HEK293 (cell line): ENCODE measurements around the gene LAMB4.
A peak's percentile ranks its signal among the peaks of the same experiment; 100 is the strongest.

Source experiments
- CTCF ChIA-PET: fragments of 350-600 bp; formaldehyde crosslinking; extraction: SDS; loops from one replicate; lab custom pipeline; 2021; ENCODE audit warnings: antibody characterized with exemption; lab: Yijun Ruan, JAX
- POLR2A ChIA-PET: fragments of 300-600 bp; formaldehyde crosslinking; extraction: SDS; loops from one replicate; lab custom pipeline; 2020; ENCODE audit warnings: antibody characterized with exemption, inconsistent platforms; lab: Yijun Ruan, JAX
- H3K27ac ChIP-seq: fragments of 200-500 bp; sonication (Bioruptor generic); 2 replicates; pipeline ENCODE4 v1.5.1; 2014; ENCODE audit warnings: low read depth, low read length, control low read depth, inconsistent platforms; ENCODE audit errors: extremely low read depth
- H3K36me3 ChIP-seq, 2 experiments: fragments of 200-500 bp in 1 of 2; sonication (Bioruptor generic) in 1 of 2; 1 replicate in 1 of 2; 2 replicates in 1 of 2; pipeline ENCODE4 v1.5.1; 2014 to 2017; ENCODE audit warnings: inconsistent platforms in 2 of 2, low read length in 2 of 2; ENCODE audit not compliant: control insufficient read depth in 2 of 2, insufficient read depth in 1 of 2
- H3K4me1 ChIP-seq: fragments of 200-500 bp; sonication (Bioruptor generic); 2 replicates; pipeline ENCODE4 v1.5.1; 2014; ENCODE audit warnings: mild to moderate bottlenecking, low read length, inconsistent platforms; ENCODE audit not compliant: control insufficient read depth, insufficient read depth
- H3K4me3 ChIP-seq: 2 replicates; pipeline ENCODE4 v1.5.1; 2011; ENCODE audit warnings: low read depth, mild to moderate bottlenecking, control low read depth, low read length, moderate library complexity
- H3K9me3 ChIP-seq: fragments of 200-500 bp; sonication (Bioruptor generic); 2 replicates; pipeline ENCODE4 v1.5.1; 2014; ENCODE audit warnings: low read depth, low read length, inconsistent platforms; ENCODE audit not compliant: control insufficient read depth, insufficient read depth
- SCRT1 ChIP-seq: fragments of 450-650 bp; formaldehyde crosslinking; IDR thresholded peaks from 2 replicates; pipeline ENCODE4 v1.5.1; 2016; ENCODE audit warnings: missing biosample characterization, missing genetic modification characterization, borderline replicate concordance
- TRIM28 ChIP-seq: IDR thresholded peaks from 2 replicates; pipeline ENCODE4 v1.6.1; 2011; ENCODE audit warnings: low read length, control low read depth, borderline replicate concordance
- ZBTB1 ChIP-seq: fragments of 450-650 bp; formaldehyde crosslinking; IDR thresholded peaks from 2 replicates; pipeline ENCODE4 v1.5.1; 2016; ENCODE audit warnings: missing biosample characterization, missing genetic modification characterization
- ZBTB17 ChIP-seq: fragments of 450-650 bp; formaldehyde crosslinking; IDR thresholded peaks from 2 replicates; pipeline ENCODE4 v1.5.1; 2016; ENCODE audit warnings: missing biosample characterization, missing genetic modification characterization
- ZNF10 ChIP-seq: fragments of 450-650 bp; formaldehyde crosslinking; IDR thresholded peaks from 2 replicates; pipeline ENCODE4 v1.5.1; 2017; ENCODE audit warnings: missing biosample characterization, missing genetic modification characterization
- ZNF274 ChIP-seq, 2 experiments: fragments of 200-500 bp in 1 of 2; fragments of 450-650 bp in 1 of 2; sonication (Bioruptor generic) in 1 of 2; formaldehyde crosslinking in 1 of 2; IDR thresholded peaks; 2 replicates each; pipeline versions ENCODE4 v1.5.1 to v1.6.1; 2014 to 2016; ENCODE audit warnings: borderline replicate concordance in 1 of 2, inconsistent platforms in 1 of 2, low read length in 1 of 2, missing biosample characterization in 1 of 2, missing genetic modification characterization in 1 of 2
- ZNF37A ChIP-seq: fragments of 450-650 bp; IDR thresholded peaks from 2 replicates; pipeline ENCODE4 v1.5.1; 2018; ENCODE audit warnings: missing biosample characterization, missing genetic modification characterization
- ZNF398 ChIP-seq: fragments of 450-650 bp; formaldehyde crosslinking; IDR thresholded peaks from 2 replicates; pipeline ENCODE4 v1.5.1; 2017; ENCODE audit warnings: missing biosample characterization, missing genetic modification characterization
- ZNF514 ChIP-seq: fragments of 450-650 bp; formaldehyde crosslinking; IDR thresholded peaks from 2 replicates; pipeline ENCODE4 v1.5.1; 2016; ENCODE audit warnings: missing biosample characterization, missing genetic modification characterization
- ZNF654 ChIP-seq: fragments of 450-650 bp; formaldehyde crosslinking; IDR thresholded peaks from 2 replicates; pipeline ENCODE4 v1.5.1; 2016; ENCODE audit warnings: low read depth, missing biosample characterization, missing genetic modification characterization
- ZSCAN18 ChIP-seq: fragments of 450-650 bp; formaldehyde crosslinking; IDR thresholded peaks from 2 replicates; pipeline ENCODE4 v1.5.1; 2016; ENCODE audit warnings: missing biosample characterization, missing genetic modification characterization
- ZXDB ChIP-seq: fragments of 450-650 bp; formaldehyde crosslinking; IDR thresholded peaks from 2 replicates; pipeline ENCODE4 v1.5.1; 2016; ENCODE audit warnings: missing biosample characterization, missing genetic modification characterization
- TF ChIP-seq, protein P1 (sequence below): fragments of 450-650 bp; formaldehyde crosslinking; IDR thresholded peaks from 2 replicates; pipeline ENCODE4 v1.5.1; 2016; ENCODE audit warnings: missing biosample characterization, missing genetic modification characterization
- TF ChIP-seq, protein P2 (sequence below): fragments of 450-650 bp; formaldehyde crosslinking; IDR thresholded peaks from 2 replicates; pipeline ENCODE4 v1.5.1; 2016; ENCODE audit warnings: missing biosample characterization, missing genetic modification characterization, borderline replicate concordance

Gene LAMB4

DNA sequence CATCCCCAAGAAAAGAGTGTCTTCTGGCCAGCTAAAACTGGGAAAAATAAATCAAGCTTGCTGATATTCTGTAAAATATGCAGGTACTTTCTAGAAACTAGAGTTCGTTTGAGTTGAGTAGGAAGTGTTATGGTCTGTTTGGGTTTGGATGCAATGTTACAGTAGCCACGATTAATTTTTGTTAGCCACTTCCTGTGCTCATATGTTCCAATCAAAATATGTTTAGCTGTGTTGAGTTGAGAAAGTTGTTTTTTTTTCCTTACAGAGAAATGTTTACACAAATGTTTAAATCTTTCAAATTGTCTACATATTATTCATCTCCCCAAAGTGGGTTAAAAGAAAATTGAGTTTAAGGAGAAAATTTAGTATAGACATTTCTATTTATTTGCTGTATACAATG, 115.9 kb downstream of the LAMB4 start:
- Histone ChIP-seq H3K4me3 (no peak overlapping the region), H3K4me1 (peaks cover 34% of the 10 kb centered on the region), H3K36me3 (no peaks in the 10 kb centered on the region), H3K9me3 (no peaks in the 10 kb centered on the region), H3K27ac (no peak overlapping the region)
- no peak for TF ChIP-seq SCRT1
- no peak for TF ChIP-seq ZNF37A (tag by site-specific recombination)
- TF ChIP-seq, protein P1, sequence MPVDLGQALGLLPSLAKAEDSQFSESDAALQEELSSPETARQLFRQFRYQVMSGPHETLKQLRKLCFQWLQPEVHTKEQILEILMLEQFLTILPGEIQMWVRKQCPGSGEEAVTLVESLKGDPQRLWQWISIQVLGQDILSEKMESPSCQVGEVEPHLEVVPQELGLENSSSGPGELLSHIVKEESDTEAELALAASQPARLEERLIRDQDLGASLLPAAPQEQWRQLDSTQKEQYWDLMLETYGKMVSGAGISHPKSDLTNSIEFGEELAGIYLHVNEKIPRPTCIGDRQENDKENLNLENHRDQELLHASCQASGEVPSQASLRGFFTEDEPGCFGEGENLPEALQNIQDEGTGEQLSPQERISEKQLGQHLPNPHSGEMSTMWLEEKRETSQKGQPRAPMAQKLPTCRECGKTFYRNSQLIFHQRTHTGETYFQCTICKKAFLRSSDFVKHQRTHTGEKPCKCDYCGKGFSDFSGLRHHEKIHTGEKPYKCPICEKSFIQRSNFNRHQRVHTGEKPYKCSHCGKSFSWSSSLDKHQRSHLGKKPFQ (tag by site-specific recombination) = no peak
- no peak for TF ChIP-seq TRIM28
- TF ChIP-seq ZNF654 (tag by site-specific recombination) = no peak
- TF ChIP-seq ZNF398 (tag by site-specific recombination) = no peak
- TF ChIP-seq, protein P2, sequence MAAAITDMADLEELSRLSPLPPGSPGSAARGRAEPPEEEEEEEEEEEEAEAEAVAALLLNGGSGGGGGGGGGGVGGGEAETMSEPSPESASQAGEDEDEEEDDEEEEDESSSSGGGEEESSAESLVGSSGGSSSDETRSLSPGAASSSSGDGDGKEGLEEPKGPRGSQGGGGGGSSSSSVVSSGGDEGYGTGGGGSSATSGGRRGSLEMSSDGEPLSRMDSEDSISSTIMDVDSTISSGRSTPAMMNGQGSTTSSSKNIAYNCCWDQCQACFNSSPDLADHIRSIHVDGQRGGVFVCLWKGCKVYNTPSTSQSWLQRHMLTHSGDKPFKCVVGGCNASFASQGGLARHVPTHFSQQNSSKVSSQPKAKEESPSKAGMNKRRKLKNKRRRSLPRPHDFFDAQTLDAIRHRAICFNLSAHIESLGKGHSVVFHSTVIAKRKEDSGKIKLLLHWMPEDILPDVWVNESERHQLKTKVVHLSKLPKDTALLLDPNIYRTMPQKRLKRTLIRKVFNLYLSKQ (tag by site-specific recombination) = no peak
- TF ChIP-seq ZNF514 = no peak
- no peak for TF ChIP-seq ZNF274 (IDR thresholded peaks at IDR 0.05; ENCODE audit: low read length)
- no peak for TF ChIP-seq ZNF274 (tag by site-specific recombination; IDR thresholded peaks at IDR 0.05; ENCODE audit: borderline replicate concordance)
- TF ChIP-seq ZBTB17 (tag by site-specific recombination) = no peak
- TF ChIP-seq ZSCAN18 (tag by site-specific recombination) = no peak
- no peak for TF ChIP-seq ZBTB1 (tag by site-specific recombination)
- ChIA-PET CTCF (interaction anchor here (1.1 kb wide), 1 partner anchor 9 kb away, joined by 3 read pairs; no protein-coding TSS in a partner anchor), POLR2A (interaction anchor here (3.8 kb wide), 1 partner anchor 12 kb away, joined by 18 read pairs; the partner anchor contains the start of gene LAMB1)

GRCh38 chr7:108012499-108013430, 117.4 kb downstream of the LAMB4 start:
- Histone ChIP-seq H3K36me3 (no peaks in the 10 kb centered on the region), H3K9me3 (no peaks in the 10 kb centered on the region), H3K4me1 (peaks cover 31% of the 10 kb centered on the region), H3K27ac (no peak overlapping the region), H3K4me3 (no peak overlapping the region)
- TF ChIP-seq ZXDB (peak; percentile 37; the same call in 1 of the 2 replicates), ZNF10 (no peak)
- ChIA-PET CTCF (interaction anchor here (1.1 kb wide), 1 partner anchor 8 kb away, joined by 3 read pairs; no protein-coding TSS in a partner anchor), POLR2A (no interaction called here)
